Activated T-helper 2 cell treated with anti-CD3 and anti-CD28 coated beads, Interferon-gamma antibody, Interleukin-2, Interleukin-4, amounts not matched to agents 10 μg/mL and 5 μg/mL and 100 μg/mL, durations not matched to agents 14 hours and 24 hours and 36 hours (primary cell): ENCODE measurements around the gene EMILIN3. TPM values are rescaled to one million over a fixed set of nuclear protein-coding genes. Genes with fewer than 3 reads are reported as not detected.

Experiments
- DNase-seq: peaks from one replicate; pipeline ENCODE4 v3.0.0; 2021; ENCODE audit warnings: low spot score
- H3K27ac Mint-ChIP-seq: one replicate; pipeline ENCODE4 v1.8.0; 2021; ENCODE audit warnings: mixed read lengths
- H3K27me3 Mint-ChIP-seq: one replicate; pipeline ENCODE4 v1.8.0; 2021; ENCODE audit warnings: low read depth, mixed read lengths
- H3K36me3 Mint-ChIP-seq: one replicate; pipeline ENCODE4 v1.8.0; 2021; ENCODE audit warnings: low read depth, mixed read lengths
- H3K4me1 Mint-ChIP-seq: one replicate; pipeline ENCODE4 v1.8.0; 2021; ENCODE audit warnings: low read depth, mixed read lengths
- H3K4me3 Mint-ChIP-seq: one replicate; pipeline ENCODE4 v1.8.0; 2021; ENCODE audit warnings: low read depth, mild to moderate bottlenecking, moderate library complexity, mixed read lengths
- H3K9me3 Mint-ChIP-seq: one replicate; pipeline ENCODE4 v1.8.0; 2021; ENCODE audit warnings: mixed read lengths
- intact Hi-C: fragments of 100-400 bp; cut with micrococcal nuclease; formaldehyde crosslinking; loops from one replicate; pipeline ENCODE4 v1.15.1; 2023
- total RNA-seq: library from RNA; stranded (reverse); gene quantifications from 2 replicates; pipeline ENCODE4 v1.2.3, GENCODE V29; 2022

EMILIN3 gene
- total RNA-seq, 1 donor from 2014 or later: not detected

- H3K4me3 Mint-ChIP-seq: no peak overlapping the region
- intact Hi-C loops: no loop called here
- no peak overlapping the region for H3K27ac Mint-ChIP-seq
- H3K9me3 Mint-ChIP-seq: no peaks in the 10 kb centered on the region
- no peaks in the 10 kb centered on the region for H3K36me3 Mint-ChIP-seq
- DNase-seq: no peak
- no peaks in the 10 kb centered on the region for H3K4me1 Mint-ChIP-seq
- no peaks in the 10 kb centered on the region for H3K27me3 Mint-ChIP-seq
Measured at GRCh38 chr20:41356951-41357350, 9.7 kb downstream of the EMILIN3 start.

- DNase-seq: no peak
- intact Hi-C loops: no loop called here
- H3K4me3 Mint-ChIP-seq: no peak overlapping the region
- H3K4me1 Mint-ChIP-seq: no peaks in the 10 kb centered on the region
- no peaks in the 10 kb centered on the region for H3K9me3 Mint-ChIP-seq
- H3K36me3 Mint-ChIP-seq: no peaks in the 10 kb centered on the region
- H3K27me3 Mint-ChIP-seq: no peaks in the 10 kb centered on the region
- no peak overlapping the region for H3K27ac Mint-ChIP-seq
Measured at GRCh38 chr20:41355598-41356203, 10.9 kb downstream of the EMILIN3 start.

GRCh38 chr20:41355192-41355591 lies 11.4 kb downstream of the EMILIN3 start:
- Mint-ChIP-seq H3K27ac (no peak overlapping the region), H3K4me1 (no peaks in the 10 kb centered on the region), H3K4me3 (no peak overlapping the region), H3K27me3 (no peaks in the 10 kb centered on the region), H3K9me3 (no peaks in the 10 kb centered on the region), H3K36me3 (no peaks in the 10 kb centered on the region)
- DNase-seq: no peak
- intact Hi-C loops: no loop called here

- intact Hi-C loops: no loop called here
- Mint-ChIP-seq H3K4me3 (no peak overlapping the region), H3K36me3 (no peaks in the 10 kb centered on the region), H3K27ac (no peak overlapping the region), H3K4me1 (no peaks in the 10 kb centered on the region), H3K27me3 (no peaks in the 10 kb centered on the region), H3K9me3 (no peaks in the 10 kb centered on the region)
- no peak for DNase-seq
Measured at GRCh38 chr20:41353530-41353929, 13.1 kb downstream of the EMILIN3 start.

GRCh38 chr20:41352666-41353065 lies 14.0 kb downstream of the EMILIN3 start:
- Mint-ChIP-seq H3K4me3 (no peak overlapping the region), H3K4me1 (no peaks in the 10 kb centered on the region), H3K9me3 (no peaks in the 10 kb centered on the region), H3K27ac (no peak overlapping the region), H3K36me3 (no peaks in the 10 kb centered on the region), H3K27me3 (no peaks in the 10 kb centered on the region)
- DNase-seq: no peak
- intact Hi-C loops: no loop called here

DNA sequence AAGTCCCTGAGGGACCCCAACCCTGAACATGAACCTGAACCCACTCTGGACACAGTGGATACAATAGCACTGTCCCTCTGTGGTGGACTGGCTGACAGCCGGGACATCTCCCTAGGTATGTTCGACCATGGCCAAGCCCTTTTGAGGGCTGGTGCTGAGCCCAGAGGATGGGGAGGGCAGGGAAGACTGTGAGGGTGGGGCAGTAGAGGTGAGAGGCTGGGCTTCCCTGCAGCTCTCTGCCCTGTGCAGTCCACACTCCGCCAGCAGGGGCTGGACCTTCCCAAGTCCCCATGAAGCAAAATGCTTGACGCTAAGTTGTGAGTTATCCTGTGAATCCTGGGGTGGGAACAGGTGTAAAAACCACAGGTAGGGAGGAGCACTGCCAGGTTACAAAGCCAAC lies 14.5 kb downstream of the EMILIN3 start:
- Mint-ChIP-seq H3K27ac (no peak overlapping the region), H3K9me3 (no peaks in the 10 kb centered on the region), H3K4me1 (no peaks in the 10 kb centered on the region), H3K27me3 (no peaks in the 10 kb centered on the region), H3K4me3 (no peak overlapping the region), H3K36me3 (no peaks in the 10 kb centered on the region)
- no peak for DNase-seq
- intact Hi-C loops: no loop called here

GRCh38 chr20:41350408-41350962 lies 16.1 kb downstream of the EMILIN3 start:
- Mint-ChIP-seq H3K27me3 (no peaks in the 10 kb centered on the region), H3K27ac (no peak overlapping the region), H3K9me3 (no peaks in the 10 kb centered on the region), H3K4me3 (no peak overlapping the region), H3K4me1 (no peaks in the 10 kb centered on the region), H3K36me3 (no peaks in the 10 kb centered on the region)
- intact Hi-C loops: no loop called here
- DNase-seq: no peak

GRCh38 chr20:41349943-41350342 lies 16.7 kb downstream of the EMILIN3 start:
- Mint-ChIP-seq H3K4me1 (no peaks in the 10 kb centered on the region), H3K27me3 (no peaks in the 10 kb centered on the region), H3K4me3 (no peak overlapping the region), H3K36me3 (no peaks in the 10 kb centered on the region), H3K9me3 (no peaks in the 10 kb centered on the region), H3K27ac (no peak overlapping the region)
- DNase-seq: no peak
- intact Hi-C loops: no loop called here

DNA sequence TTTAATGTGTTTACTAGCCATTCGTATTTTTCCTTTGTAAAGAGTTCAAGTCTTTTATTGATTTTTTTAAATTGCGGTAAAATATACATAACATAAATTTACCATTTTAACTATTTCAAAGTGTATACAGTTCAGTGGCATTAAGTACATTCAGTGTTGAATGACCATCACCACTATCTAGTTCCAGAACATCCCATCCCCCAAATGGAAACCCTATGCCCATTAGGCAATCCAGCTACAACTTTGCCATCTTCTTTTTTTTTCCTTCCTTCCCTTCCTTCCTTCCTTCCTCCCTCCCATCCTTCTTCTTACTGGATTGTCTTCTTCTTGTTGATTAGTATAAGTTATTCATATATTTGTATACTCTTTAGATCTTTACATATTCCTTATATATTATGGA lies 17.4 kb downstream of the EMILIN3 start:
- Mint-ChIP-seq H3K9me3 (no peaks in the 10 kb centered on the region), H3K27me3 (no peaks in the 10 kb centered on the region), H3K4me1 (no peaks in the 10 kb centered on the region), H3K36me3 (no peaks in the 10 kb centered on the region), H3K27ac (no peak overlapping the region), H3K4me3 (no peak overlapping the region)
- no peak for DNase-seq
- intact Hi-C loops: no loop called here

DNA sequence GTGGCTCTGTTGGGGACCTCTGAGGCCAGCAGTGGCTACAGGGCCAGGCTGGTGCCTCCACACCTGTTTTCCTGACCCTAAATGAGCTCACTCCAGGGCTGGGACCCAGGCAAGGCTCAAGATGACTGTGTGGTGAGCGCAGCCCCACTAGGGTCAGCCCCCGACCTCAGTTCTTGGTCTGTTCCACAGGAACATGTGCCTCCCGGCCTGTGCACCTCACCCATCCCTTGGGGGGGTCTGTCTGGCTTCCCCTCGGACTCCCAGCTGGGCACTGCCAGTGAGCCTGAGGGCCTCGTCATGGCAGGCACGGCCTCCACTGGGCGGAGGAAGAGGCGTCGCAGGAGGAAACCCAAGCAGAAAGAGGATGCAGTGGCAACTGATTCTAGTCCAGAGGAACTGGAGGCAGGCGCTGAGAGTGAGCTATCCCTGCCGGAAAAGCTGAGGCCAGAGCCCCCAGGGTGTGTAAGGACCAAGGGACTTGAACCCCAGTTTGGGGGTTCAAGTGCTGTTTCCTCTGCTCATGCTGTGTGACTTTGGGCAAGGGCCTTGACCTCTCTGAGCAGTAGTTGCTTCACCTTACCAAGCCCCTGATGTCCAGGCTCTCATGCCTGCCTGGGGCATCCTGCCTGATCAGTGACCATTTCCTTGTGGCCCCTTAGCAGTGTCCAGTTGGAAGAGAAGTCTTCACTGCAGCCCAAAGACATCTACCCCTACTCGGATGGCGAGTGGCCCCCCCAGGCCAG lies 18.0 kb downstream of the EMILIN3 start:
- Mint-ChIP-seq H3K27ac (no peak overlapping the region), H3K9me3 (no peaks in the 10 kb centered on the region), H3K4me3 (no peak overlapping the region), H3K36me3 (no peaks in the 10 kb centered on the region), H3K4me1 (no peaks in the 10 kb centered on the region), H3K27me3 (no peaks in the 10 kb centered on the region)
- intact Hi-C loops: no loop called here
- DNase-seq: no peak

GRCh38 chr20:41347523-41348429 lies 18.8 kb downstream of the EMILIN3 start:
- DNase-seq: no peak
- H3K4me3 Mint-ChIP-seq: no peak overlapping the region
- no peak overlapping the region for H3K27ac Mint-ChIP-seq
- intact Hi-C loops: no loop called here
- H3K9me3 Mint-ChIP-seq: no peaks in the 10 kb centered on the region
- H3K27me3 Mint-ChIP-seq: no peaks in the 10 kb centered on the region
- H3K4me1 Mint-ChIP-seq: no peaks in the 10 kb centered on the region
- H3K36me3 Mint-ChIP-seq: no peaks in the 10 kb centered on the region

DNA sequence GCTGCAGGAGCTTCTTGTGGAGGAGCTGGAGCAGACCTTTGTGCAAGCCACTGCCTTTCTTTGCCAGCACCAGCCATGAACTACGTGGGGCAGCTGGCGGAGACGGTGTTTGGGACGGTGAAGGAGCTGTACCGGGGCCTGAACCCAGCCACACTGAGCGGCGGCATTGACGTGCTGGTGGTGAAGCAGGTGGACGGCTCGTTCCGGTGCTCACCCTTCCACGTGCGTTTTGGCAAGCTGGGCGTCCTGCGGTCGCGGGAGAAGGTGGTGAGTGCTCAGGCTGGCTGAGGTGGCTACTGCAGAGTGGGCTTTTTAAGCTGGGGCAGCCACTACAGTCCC lies 20.9 kb downstream of the EMILIN3 start:
- Mint-ChIP-seq H3K36me3 (no peaks in the 10 kb centered on the region), H3K9me3 (no peaks in the 10 kb centered on the region), H3K27ac (no peak overlapping the region), H3K27me3 (no peaks in the 10 kb centered on the region), H3K4me3 (no peak overlapping the region), H3K4me1 (no peaks in the 10 kb centered on the region)
- intact Hi-C loops: no loop called here
- DNase-seq: no peak
